Prostate gland (tissue), 2 donors: ENCODE results near the gene SLC25A23. TPM values are rescaled to one million over a fixed set of nuclear protein-coding genes. Genes with fewer than 3 reads are reported as not detected.

Experiments
- DNase-seq: peaks from one replicate; pipeline ENCODE4 v3.0.0-alpha.2; 2019; ENCODE audit warnings: low spot score
- H3K27ac ChIP-seq, 2 donors: fragments of 200-600 bp; sonication (generic); 2 replicates each; pipeline ENCODE4 v1.5.1; 2017 to 2019
- H3K27me3 ChIP-seq: fragments of 200-600 bp; sonication (generic); replicated peaks from 2 replicates; pipeline ENCODE4 v1.5.1; 2019; ENCODE audit not compliant: insufficient read depth
- H3K36me3 ChIP-seq, 2 donors: fragments of 200-600 bp; sonication (generic); 1 replicate in 1 of 2; 2 replicates in 1 of 2; pipeline versions ENCODE4 v1.5.1 to v1.8.1; 2017 to 2019
- H3K4me1 ChIP-seq: fragments of 200-600 bp; sonication (generic); replicated peaks from 2 replicates; pipeline ENCODE4 v1.5.1; 2019
- H3K4me3 ChIP-seq, 2 donors: fragments of 200-600 bp; sonication (generic); 2 replicates each; pipeline ENCODE4 v1.5.1; 2017 to 2019
- H3K9me3 ChIP-seq: fragments of 200-600 bp; sonication (generic); 2 replicates; pipeline ENCODE4 v1.5.1; 2017
- CTCF ChIP-seq, 4 experiments: fragments of 200-600 bp in 2 of 4; fragments of 450-650 bp in 2 of 4; sonication (generic) in 2 of 4; IDR thresholded peaks; 1 replicate in 3 of 4; 2 replicates in 1 of 4; pipeline ENCODE4 v1.5.1; 2016 to 2019; ENCODE audit warnings: antibody characterized with exemption in 4 of 4, mild to moderate bottlenecking in 2 of 4, moderate library complexity in 2 of 4
- POLR2A ChIP-seq: fragments of 450-650 bp; IDR thresholded peaks from one replicate; pipeline ENCODE4 v1.6.1; 2016; ENCODE audit warnings: antibody characterized with exemption, mild to moderate bottlenecking
- POLR2AphosphoS5 ChIP-seq: sonication (generic); formaldehyde crosslinking; IDR thresholded peaks from one replicate; pipeline ENCODE4 v1.6.1; 2017; ENCODE audit warnings: antibody characterized with exemption
- WGBS: methylation state at CpG from one replicate; pipeline ENCODE4 v1.1.5; 2018; 5-methylcytosine and 5-hydroxymethylcytosine counted together
- intact Hi-C: fragments of 100-400 bp; cut with DNase I; formaldehyde crosslinking; loops from one replicate; pipeline ENCODE4 v1.14.2; 2022
- total RNA-seq, 2 donors: library from RNA; depleted of rRNA; stranded (reverse); fragments of >200 nt; gene quantifications; one replicate each; pipeline ENCODE4 v1.1.0, GENCODE V29; 2016

The SLC25A23 gene
- total RNA-seq, 2 donors from 2014 or later: 66.2 to 91.3 TPM

DNA sequence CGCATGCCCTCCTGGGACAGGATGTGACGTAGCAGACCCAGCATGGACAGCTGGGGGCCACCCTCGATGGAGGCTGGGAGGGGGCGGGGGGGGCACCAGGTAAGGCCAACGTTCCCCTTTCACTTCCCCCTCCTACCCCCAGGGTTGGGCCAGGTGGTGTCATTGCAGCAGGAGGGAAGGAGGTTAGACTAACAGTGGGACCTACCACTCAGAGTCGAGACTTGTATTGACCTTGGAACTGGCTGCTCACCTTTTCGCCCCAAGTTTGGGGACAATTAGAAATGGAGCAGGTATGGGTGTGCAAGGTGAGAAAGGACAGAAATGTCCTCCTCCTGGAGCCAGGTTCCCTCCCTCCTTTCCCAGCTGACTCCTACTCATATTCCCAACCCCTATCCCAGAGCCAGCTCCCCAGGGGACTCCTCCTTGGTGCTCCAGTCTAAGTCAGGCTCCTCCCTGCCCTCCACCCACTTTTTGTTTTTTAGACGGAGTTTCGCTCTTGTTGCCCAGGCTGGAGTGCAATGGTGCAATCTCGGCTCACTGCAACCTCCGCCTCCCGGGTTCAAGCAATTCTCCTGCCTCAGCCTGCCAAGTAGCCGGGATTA is 17.4 kb downstream of the SLC25A23 start:
- 84% methylated on average over 11 of the region's 13 CpGs for WGBS
- Histone ChIP-seq H3K4me3 (no peak overlapping the region), H3K4me1 (no peaks in the 10 kb centered on the region), H3K9me3 (no peaks in the 10 kb centered on the region), H3K27ac (no peak overlapping the region), H3K36me3 (no peaks in the 10 kb centered on the region), H3K27me3 (no peaks in the 10 kb centered on the region)
- no peak for TF ChIP-seq CTCF (IDR thresholded peaks at IDR 0.05)
- TF ChIP-seq POLR2A: no peak
- TF ChIP-seq POLR2AphosphoS5: no peak
- no peak for DNase-seq
- intact Hi-C loops: no loop called here

DNA sequence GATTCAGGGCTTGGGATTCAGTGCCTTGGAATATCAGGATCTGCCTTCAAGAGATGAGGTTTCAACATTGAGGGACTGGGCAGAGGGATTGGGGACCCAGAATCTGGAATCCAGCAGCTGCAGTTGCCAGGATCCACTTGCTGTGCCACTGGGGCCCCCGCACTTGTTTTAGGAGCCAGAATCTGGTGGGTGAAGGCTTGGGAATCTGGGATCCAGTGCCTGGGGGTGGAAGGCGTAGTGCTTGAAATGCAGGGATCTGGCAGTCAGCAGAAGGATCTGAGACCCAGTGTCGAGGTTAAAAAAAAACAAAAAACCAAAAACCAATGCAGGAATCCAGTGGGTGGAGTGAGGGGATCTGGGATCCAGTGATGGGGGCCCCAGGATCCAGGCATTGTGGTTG is 18.7 kb downstream of the SLC25A23 start:
- Histone ChIP-seq H3K9me3 (no peaks in the 10 kb centered on the region), H3K4me3 (no peak overlapping the region), H3K4me1 (no peaks in the 10 kb centered on the region), H3K27ac (no peak overlapping the region), H3K36me3 (no peaks in the 10 kb centered on the region), H3K27me3 (no peaks in the 10 kb centered on the region)
- intact Hi-C loops: no loop called here
- TF ChIP-seq CTCF (IDR thresholded peaks at IDR 0.05) (no peak), POLR2AphosphoS5 (no peak), POLR2A (no peak)
- 94% methylated on average over 3 of the region's 3 CpGs for WGBS
- no peak for DNase-seq

DNA sequence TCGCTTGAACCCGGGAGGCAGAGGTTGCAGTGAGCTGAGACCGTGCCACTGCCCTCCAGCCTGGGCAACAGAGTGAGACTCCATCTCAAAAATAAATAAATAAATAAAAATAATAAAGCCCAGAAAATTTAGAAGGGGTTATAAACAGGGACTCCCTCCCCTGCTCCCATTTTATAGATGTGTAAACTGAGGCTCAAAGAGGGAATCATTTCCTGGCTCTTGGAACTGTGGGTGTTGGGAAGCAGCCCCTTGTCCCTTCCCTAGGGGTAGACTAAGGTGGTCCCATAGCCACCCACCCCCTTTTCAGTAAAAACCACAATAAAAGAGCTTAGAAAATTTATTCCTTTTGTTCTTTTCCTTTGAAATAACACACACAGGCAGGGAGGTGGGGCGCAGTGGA is 19.8 kb downstream of the SLC25A23 start:
- intact Hi-C loops: no loop called here
- Histone ChIP-seq H3K4me3 (no peak overlapping the region), H3K4me1 (no peaks in the 10 kb centered on the region), H3K36me3 (no peaks in the 10 kb centered on the region), H3K9me3 (no peaks in the 10 kb centered on the region), H3K27me3 (no peaks in the 10 kb centered on the region), H3K27ac (no peak overlapping the region)
- DNase-seq: no peak
- TF ChIP-seq CTCF (IDR thresholded peaks at IDR 0.05) (no peak), POLR2A (no peak), POLR2AphosphoS5 (no peak)
- WGBS: 81% methylated on average over 4 of the region's 4 CpGs

- no peak within 1 kb of the TSS for H3K27ac ChIP-seq
- DNase-seq: no peak
- intact Hi-C loops: no loop called here
- no peaks in the 10 kb centered on the region for H3K9me3 ChIP-seq
- H3K36me3 ChIP-seq: no peaks in the 10 kb centered on the region
- WGBS: 91% methylated on average over 10 of the region's 10 CpGs
- TF ChIP-seq POLR2A: no peak
- TF ChIP-seq CTCF (IDR thresholded peaks at IDR 0.05): no peak
- TF ChIP-seq POLR2AphosphoS5: no peak
- H3K4me1 ChIP-seq: no peaks in the 10 kb centered on the region
- no peak within 1 kb of the TSS for H3K4me3 ChIP-seq
- H3K27me3 ChIP-seq: no peaks in the 10 kb centered on the region
Observed at GRCh38 chr19:6433663-6434062, 25.9 kb downstream of the SLC25A23 start, which contains the start of gene SLC25A41. SLC25A41 (minus strand) TSS chr19:6433763; CDS start chr19:6433693, 70 bp downstream.

GRCh38 chr19:6433165-6433564 is 26.4 kb downstream of the SLC25A23 start:
- TF ChIP-seq POLR2A (no peak), POLR2AphosphoS5 (no peak), CTCF (IDR thresholded peaks at IDR 0.05) (no peak)
- Histone ChIP-seq H3K36me3 (no peaks in the 10 kb centered on the region), H3K9me3 (no peaks in the 10 kb centered on the region), H3K4me3 (no peak overlapping the region), H3K27ac (no peak overlapping the region), H3K27me3 (no peaks in the 10 kb centered on the region), H3K4me1 (no peaks in the 10 kb centered on the region)
- no peak for DNase-seq
- intact Hi-C loops: no loop called here
- 86% methylated on average over 11 of the region's 11 CpGs for WGBS
